ENCODE data around the gene GTPBP1.

DNA sequence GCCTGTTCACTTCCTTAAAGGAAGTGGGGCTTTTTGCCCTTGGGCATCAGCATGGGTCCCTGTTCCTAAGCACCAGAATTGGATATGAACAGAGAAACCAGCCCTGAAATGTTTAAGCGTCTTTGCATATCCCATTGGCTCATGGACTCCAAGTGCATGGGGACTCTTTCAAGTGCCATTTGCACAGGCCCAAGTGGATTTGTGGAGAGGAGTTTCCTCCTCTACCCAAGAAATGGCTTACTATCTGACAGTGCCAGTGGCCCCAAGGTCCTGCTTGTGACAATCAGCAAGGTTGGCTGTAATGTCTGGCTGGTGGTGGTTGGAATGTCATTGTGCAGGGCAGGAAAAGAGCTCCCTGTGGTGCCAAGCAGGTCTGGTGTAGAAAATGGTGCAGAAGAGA, 20.0 kb upstream of the GTPBP1 start:
- TF ChIP-seq, protein P1, sequence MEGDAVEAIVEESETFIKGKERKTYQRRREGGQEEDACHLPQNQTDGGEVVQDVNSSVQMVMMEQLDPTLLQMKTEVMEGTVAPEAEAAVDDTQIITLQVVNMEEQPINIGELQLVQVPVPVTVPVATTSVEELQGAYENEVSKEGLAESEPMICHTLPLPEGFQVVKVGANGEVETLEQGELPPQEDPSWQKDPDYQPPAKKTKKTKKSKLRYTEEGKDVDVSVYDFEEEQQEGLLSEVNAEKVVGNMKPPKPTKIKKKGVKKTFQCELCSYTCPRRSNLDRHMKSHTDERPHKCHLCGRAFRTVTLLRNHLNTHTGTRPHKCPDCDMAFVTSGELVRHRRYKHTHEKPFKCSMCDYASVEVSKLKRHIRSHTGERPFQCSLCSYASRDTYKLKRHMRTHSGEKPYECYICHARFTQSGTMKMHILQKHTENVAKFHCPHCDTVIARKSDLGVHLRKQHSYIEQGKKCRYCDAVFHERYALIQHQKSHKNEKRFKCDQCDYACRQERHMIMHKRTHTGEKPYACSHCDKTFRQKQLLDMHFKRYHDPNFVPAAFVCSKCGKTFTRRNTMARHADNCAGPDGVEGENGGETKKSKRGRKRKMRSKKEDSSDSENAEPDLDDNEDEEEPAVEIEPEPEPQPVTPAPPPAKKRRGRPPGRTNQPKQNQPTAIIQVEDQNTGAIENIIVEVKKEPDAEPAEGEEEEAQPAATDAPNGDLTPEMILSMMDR (IDR thresholded peaks at IDR 0.05; ENCODE audit: low read depth, low read length) = no peak
- no peak for TF ChIP-seq POLR2A (IDR thresholded peaks at IDR 0.05; ENCODE audit: extremely low read depth, insufficient read length)

Measured in NB4 (cell line).